Left lung (tissue), 10 donors: ENCODE results near the gene MDH1. TPM values are rescaled to one million over a fixed set of nuclear protein-coding genes. Genes with fewer than 3 reads are reported as not detected.

ENCODE experiments used
- ATAC-seq: fragments of 200-7000 bp; cut with Tn5 transposase; one replicate; pipeline ENCODE4 v1.9.1; 2020; ENCODE audit warnings: moderate library complexity
- DNase-seq, 4 donors: peaks; one replicate each; pipeline ENCODE4 v3.0.0-alpha.2; 2013 to 2020
- H3K27ac ChIP-seq, 2 donors: fragments of 200-600 bp; sonication (generic) in 1 of 2; one replicate each; pipeline versions ENCODE4 v1.5.0 to v1.8.0; 2020 to 2021
- H3K27me3 ChIP-seq, 2 donors: fragments of 200-600 bp; sonication (generic) in 1 of 2; one replicate each; pipeline versions ENCODE4 v1.5.0 to v1.8.0; 2020 to 2021
- H3K36me3 ChIP-seq, 2 donors: fragments of 200-600 bp; sonication (generic) in 1 of 2; one replicate each; pipeline versions ENCODE4 v1.5.0 to v1.8.0; 2020 to 2021
- H3K4me1 ChIP-seq, 2 donors: fragments of 200-600 bp; one replicate each; pipeline ENCODE4 v1.8.0; 2021
- H3K4me3 ChIP-seq, 2 donors: fragments of 200-600 bp; sonication (generic) in 1 of 2; one replicate each; pipeline versions ENCODE4 v1.5.0 to v1.8.0; 2020 to 2021; ENCODE audit warnings: mild to moderate bottlenecking in 1 of 2
- H3K9me3 ChIP-seq, 2 donors: fragments of 200-600 bp; sonication (generic) in 1 of 2; one replicate each; pipeline versions ENCODE4 v1.5.0 to v1.8.0; 2020 to 2021
- CTCF ChIP-seq, 2 donors: fragments of 200-600 bp; sonication (generic) in 1 of 2; IDR thresholded peaks; one replicate each; pipeline versions ENCODE4 v1.5.0 to v1.8.0; 2021; ENCODE audit warnings: antibody characterized with exemption in 2 of 2
- intact Hi-C, 2 donors: fragments of 100-400 bp; cut with DNase I; formaldehyde crosslinking; loops; one replicate each; pipeline versions ENCODE4 v1.11.2 to v1.14.2; 2022
- polyA plus RNA-seq, 6 donors: library from polyadenylated mRNA; unstranded; fragments of 120-200 nt; gene quantifications; one replicate each; pipeline ENCODE4 v1.2.1, GENCODE V29; 2013; ENCODE audit not compliant: insufficient read length in 6 of 6
- total RNA-seq, 2 donors: library from RNA; stranded (reverse); fragmentation: NEBNext Ultra II Directional; extraction: Animal tissue kit (Norgen Biotek cat#: 25700); gene quantifications; one replicate each; pipeline ENCODE4 v1.2.1, GENCODE V29; 2021
- donor health status: DM: no; HTN: yes; CAD: no.
- donor health status: DM: no; HTN: no; CAD: no.

Gene MDH1
- total and polyA plus RNA-seq, 8 donors, result 129 to 229 (median 191) TPM

DNA sequence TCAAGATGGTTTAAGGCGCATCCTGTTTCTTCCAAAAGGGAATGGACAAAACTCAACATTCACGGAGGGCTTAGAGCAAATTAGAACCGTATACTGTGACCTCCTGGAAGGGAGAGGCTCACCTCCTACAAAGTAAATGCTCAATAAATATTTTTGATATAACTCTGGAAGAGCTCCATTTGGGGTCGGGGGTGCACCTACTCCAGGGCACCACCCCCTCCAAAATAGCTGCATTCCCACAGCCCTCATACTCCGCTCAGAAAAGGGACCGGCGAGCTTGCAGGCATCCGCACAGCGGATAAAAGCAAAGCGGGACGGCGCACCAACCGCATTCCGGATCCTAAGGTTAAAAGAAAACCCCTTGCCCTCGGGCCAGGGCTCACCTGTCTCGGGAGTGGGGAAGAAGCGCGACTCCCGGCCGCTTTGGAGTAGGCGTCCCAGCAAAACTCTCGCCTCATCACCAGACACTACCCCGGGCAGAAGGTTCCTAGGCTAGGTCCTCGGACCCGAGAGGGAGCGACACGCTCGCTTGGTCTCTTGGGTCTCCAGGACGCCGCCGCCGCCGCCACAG, 864 bp upstream of the MDH1 start:
- H3K9me3 ChIP-seq, result no peaks in the 10 kb centered on the region
- H3K27ac ChIP-seq, result peak overlapping the region; percentile 82 to 85
- intact Hi-C loops, result no loop called here
- H3K36me3 ChIP-seq, result no peaks in the 10 kb centered on the region
- TF ChIP-seq CTCF (IDR thresholded peaks at IDR 0.05), result no peak
- peak overlapping the region; percentile 59 to 72 for H3K4me3 ChIP-seq
- no peaks in the 10 kb centered on the region for H3K27me3 ChIP-seq
- H3K4me1 ChIP-seq, result peaks cover 4 to 44% of the 10 kb centered on the region in 2 donors
- DNase-seq (peak in 2 of 4 donors; percentile 9 to 92), ATAC-seq (no peak)

GRCh38 chr2:63589148-63589958, 590 bp downstream of the MDH1 start:
- TF ChIP-seq CTCF (IDR thresholded peaks at IDR 0.05), result no peak
- ATAC-seq, result peak; percentile 13
- Histone ChIP-seq H3K27me3 (no peaks in the 10 kb centered on the region), H3K4me1 (peaks cover 4 to 44% of the 10 kb centered on the region in 2 donors), H3K27ac (peak overlapping the region; percentile 82 to 85), H3K36me3 (peaks cover 0 to 10% of the 10 kb centered on the region in 2 donors), H3K9me3 (no peaks in the 10 kb centered on the region), H3K4me3 (peak overlapping the region; percentile 59 to 72)
- peak in 2 of 4 donors; percentile 1 for DNase-seq
- intact Hi-C loops, result no loop called here

DNA sequence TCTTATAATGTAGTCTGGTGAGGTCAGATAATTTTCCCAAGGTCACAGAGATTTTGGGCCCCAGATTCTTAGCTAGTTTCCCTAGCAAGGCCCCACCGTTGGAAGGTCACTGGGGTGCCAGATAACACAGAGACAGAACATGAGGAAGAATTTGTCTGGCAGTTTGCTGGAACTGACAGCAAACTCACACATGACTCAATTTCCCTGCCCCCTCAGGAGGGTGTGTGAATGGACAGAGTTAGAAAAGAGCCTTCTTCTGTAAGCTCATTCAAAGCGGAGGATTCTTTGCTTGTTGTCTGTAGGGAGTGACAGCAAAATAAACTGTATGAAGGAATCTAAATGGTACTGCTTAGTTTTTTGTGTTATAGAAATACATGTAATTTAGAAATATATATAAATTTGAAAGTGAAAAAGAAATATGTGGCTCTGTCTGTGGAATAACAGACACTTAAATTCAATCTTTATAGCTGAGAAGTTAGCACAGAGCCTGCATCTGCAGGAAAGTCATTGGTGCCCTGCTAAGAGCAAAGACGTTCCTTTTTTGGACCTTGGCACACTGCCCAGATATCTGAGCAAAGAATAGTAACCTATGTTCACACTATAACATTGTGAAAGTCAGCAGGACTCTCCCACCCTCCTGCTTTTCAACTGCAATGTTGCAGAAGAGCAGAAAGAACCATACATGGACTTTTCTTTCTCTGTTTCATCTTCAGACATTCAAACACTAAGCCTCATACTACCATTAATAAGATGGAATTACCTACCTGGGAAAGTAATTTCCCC, 2.1 kb downstream of the MDH1 start:
- H3K9me3 ChIP-seq, result no peaks in the 10 kb centered on the region
- peaks cover 0 to 21% of the 10 kb centered on the region in 2 donors for H3K36me3 ChIP-seq
- no peaks in the 10 kb centered on the region for H3K27me3 ChIP-seq
- no peak for ATAC-seq
- intact Hi-C loops, result no loop called here
- TF ChIP-seq CTCF (IDR thresholded peaks at IDR 0.05), result no peak
- peaks cover 4 to 44% of the 10 kb centered on the region in 2 donors for H3K4me1 ChIP-seq
- no peak overlapping the region for H3K27ac ChIP-seq
- DNase-seq, result peak in 1 of 4 donors; percentile 5
- no peak overlapping the region for H3K4me3 ChIP-seq

GRCh38 chr2:63591566-63592175, 2.9 kb downstream of the MDH1 start:
- Histone ChIP-seq H3K27ac (no peak overlapping the region), H3K9me3 (no peaks in the 10 kb centered on the region), H3K4me3 (no peak overlapping the region), H3K4me1 (peaks cover 4 to 41% of the 10 kb centered on the region in 2 donors), H3K36me3 (peaks cover 0 to 27% of the 10 kb centered on the region in 2 donors), H3K27me3 (no peaks in the 10 kb centered on the region)
- DNase-seq (no peak), ATAC-seq (no peak)
- intact Hi-C loops, result no loop called here
- TF ChIP-seq CTCF (IDR thresholded peaks at IDR 0.05), result no peak
